HCT116 (cell line): ENCODE measurements around the gene PKNOX2. TPM values are rescaled to one million over a fixed set of nuclear protein-coding genes. Genes with fewer than 3 reads are reported as not detected.

Experiments
- ATAC-seq: fragments of 200-7000 bp; cut with Tn5 transposase; 2 replicates; pipeline ENCODE4 v1.9.1; 2020; ENCODE audit warnings: mild to moderate bottlenecking, moderate library complexity
- BruUV-seq: library from RNA; stranded (reverse); fragments of 400-500 nt; replicated peaks from 2 replicates; lab custom pipeline; 2021; lab: Mats Ljungman, UMichigan
- CTCF ChIA-PET: fragments of 300-600 bp; sonication (Branson Sonifier 250); formaldehyde crosslinking; loops from one replicate; lab custom pipeline; 2021; ENCODE audit warnings: antibody characterized with exemption; lab: Charles Lee
- POLR2A ChIA-PET: fragments of 300-600, 350-600 bp; sonication (Branson Sonifier 250); formaldehyde crosslinking; loops from one replicate; lab custom pipeline; 2021; ENCODE audit warnings: antibody characterized with exemption; lab: Charles Lee
- RAD21 ChIA-PET, 2 experiments: fragments of 300-600 bp; sonication (Branson Sonifier 250); formaldehyde crosslinking; loops; one replicate each; lab custom pipeline; 2023; ENCODE audit warnings: low total read pairs in 2 of 2; ENCODE audit not compliant: uncharacterized antibody in 2 of 2, unreplicated experiment in 2 of 2, low non-redundant PET in 1 of 2; lab: Charles Lee
- DNase-seq: peaks from one replicate; pipeline ENCODE4 v3.0.0-alpha.2; 2010; ENCODE audit warnings: low read depth, low spot score
- H2AFZ ChIP-seq: fragments of 200-600 bp; shearing (Covaris generic), sonication (generic); 2 replicates; pipeline ENCODE4 v1.6.1; 2017; ENCODE audit warnings: low read depth, mixed run types, mixed read lengths, antibody characterized with exemption, low read length; ENCODE audit not compliant: poor library complexity, severe bottlenecking
- H3K27ac ChIP-seq: 2 replicates; pipeline ENCODE4 v1.5.1; 2012; ENCODE audit warnings: low read depth, low read length
- H3K27me3 ChIP-seq: fragments of 200-600 bp; sonication (generic); 2 replicates; pipeline ENCODE4 v1.6.1; 2016; ENCODE audit warnings: mixed run types, low read length, mixed read lengths; ENCODE audit not compliant: insufficient read depth
- H3K36me3 ChIP-seq, 2 experiments: fragments of 200-500 bp in 1 of 2; fragments of 200-600 bp in 1 of 2; sonication (Bioruptor generic) in 1 of 2; sonication (generic) in 1 of 2; 2 replicates each; pipeline versions ENCODE4 v1.5.1 to v1.6.1; 2014 to 2016; ENCODE audit warnings: low read length in 2 of 2, inconsistent platforms in 1 of 2, mixed read lengths in 1 of 2, mixed run types in 1 of 2; ENCODE audit not compliant: insufficient read depth in 2 of 2, control insufficient read depth in 1 of 2
- H3K4me1 ChIP-seq, 2 experiments: fragments of 200-600 bp in 1 of 2; sonication (generic) in 1 of 2; 2 replicates each; pipeline versions ENCODE4 v1.5.1 to v1.6.1; 2012 to 2017; ENCODE audit warnings: low read length in 2 of 2, inconsistent platforms in 1 of 2, mild to moderate bottlenecking in 1 of 2, mixed read lengths in 1 of 2, mixed run types in 1 of 2, moderate library complexity in 1 of 2; ENCODE audit not compliant: insufficient read depth in 2 of 2, control insufficient read depth in 1 of 2
- H3K4me2 ChIP-seq: fragments of 200-600 bp; sonication (generic); 2 replicates; pipeline ENCODE4 v1.6.1; 2017; ENCODE audit warnings: mixed run types, low read length, mixed read lengths
- H3K4me3 ChIP-seq, 2 experiments: fragments of 200-600 bp in 1 of 2; sonication (generic) in 1 of 2; replicated peaks in 1 of 2; 2 replicates each; pipeline ENCODE4 v1.5.1; 2011 to 2016; ENCODE audit warnings: low read length in 2 of 2, control low read depth in 1 of 2, low read depth in 1 of 2, mild to moderate bottlenecking in 1 of 2, mixed read lengths in 1 of 2, mixed run types in 1 of 2
- H3K79me2 ChIP-seq: fragments of 200-600 bp; sonication (generic); 2 replicates; pipeline ENCODE4 v1.6.1; 2017; ENCODE audit warnings: mild to moderate bottlenecking, mixed run types, low read length, moderate library complexity, mixed read lengths; ENCODE audit not compliant: insufficient read depth
- H3K9ac ChIP-seq: fragments of 200-600 bp; sonication (generic); 2 replicates; pipeline ENCODE4 v1.6.1; 2016; ENCODE audit warnings: low read length, mixed read lengths
- H3K9me2 ChIP-seq: fragments of 200-600 bp; sonication (generic), shearing (Covaris generic); 2 replicates; pipeline ENCODE4 v1.6.1; 2017; ENCODE audit warnings: mixed run types, mild to moderate bottlenecking, moderate library complexity; ENCODE audit not compliant: insufficient read depth
- H3K9me3 ChIP-seq, 2 experiments: fragments of 200-500 bp in 1 of 2; fragments of 200-600 bp in 1 of 2; sonication (Bioruptor generic) in 1 of 2; sonication (generic) in 1 of 2; 2 replicates each; pipeline ENCODE4 v1.6.1; 2014 to 2017; ENCODE audit warnings: low read length in 2 of 2, mixed read lengths in 2 of 2, inconsistent platforms in 1 of 2, low read depth in 1 of 2, mild to moderate bottlenecking in 1 of 2, mixed run types in 1 of 2, moderate library complexity in 1 of 2; ENCODE audit not compliant: control insufficient read depth in 1 of 2, insufficient read depth in 1 of 2
- H4K20me1 ChIP-seq: fragments of 200-600 bp; sonication (generic), shearing (Covaris generic); 2 replicates; pipeline ENCODE4 v1.6.1; 2017; ENCODE audit warnings: mixed run types, mild to moderate bottlenecking, moderate library complexity; ENCODE audit not compliant: insufficient read depth
- CEBPB ChIP-seq: IDR thresholded peaks from 2 replicates; pipeline ENCODE4 v1.6.1; 2012; ENCODE audit warnings: low read depth
- EGR1 ChIP-seq: IDR thresholded peaks from 2 replicates; pipeline ENCODE4 v1.6.1; 2012; ENCODE audit warnings: low read depth
- ELF1 ChIP-seq: IDR thresholded peaks from 2 replicates; pipeline ENCODE4 v1.6.1; 2012; ENCODE audit warnings: low read depth, borderline replicate concordance
- EZH2 ChIP-seq: fragments of 200-600 bp; sonication (generic); IDR thresholded peaks from 2 replicates; pipeline ENCODE4 v1.6.1; 2017; ENCODE audit warnings: antibody characterized with exemption, mixed run types
- JUND ChIP-seq: IDR thresholded peaks from 2 replicates; pipeline ENCODE4 v1.6.1; 2012
- POLR2A ChIP-seq: IDR thresholded peaks from 2 replicates; pipeline ENCODE4 v1.7.0; 2011; ENCODE audit warnings: borderline replicate concordance; ENCODE audit not compliant: insufficient read depth, insufficient read length; ENCODE audit errors: extremely low read depth
- POLR2AphosphoS5 ChIP-seq: IDR thresholded peaks from 2 replicates; pipeline ENCODE4 v1.6.1; 2011; ENCODE audit warnings: mild to moderate bottlenecking, low read depth, low read length, moderate library complexity
- RAD21 ChIP-seq: IDR thresholded peaks from 2 replicates; pipeline ENCODE4 v1.6.1; 2012; ENCODE audit warnings: low read depth, mild to moderate bottlenecking
- SP1 ChIP-seq: IDR thresholded peaks from 2 replicates; pipeline ENCODE4 v1.6.1; 2012; ENCODE audit warnings: low read depth
- YY1 ChIP-seq: IDR thresholded peaks from 2 replicates; pipeline ENCODE4 v1.6.1; 2011; ENCODE audit warnings: low read length, low read depth, moderate library complexity, mild to moderate bottlenecking; ENCODE audit not compliant: insufficient replicate concordance; ENCODE audit errors: extremely low read depth
- ZFX ChIP-seq: fragments of 450-650 bp; IDR thresholded peaks from 2 replicates; pipeline ENCODE4 v1.6.1; 2017
- ZNF274 ChIP-seq: fragments of 200-500 bp; sonication (Bioruptor generic); IDR thresholded peaks from 2 replicates; pipeline ENCODE4 v1.6.1; 2014; ENCODE audit warnings: mild to moderate bottlenecking, low read depth, low read length, inconsistent platforms
- intact Hi-C: fragments of 100-400 bp; cut with micrococcal nuclease; formaldehyde crosslinking; loops from 2 replicates; pipeline ENCODE4 v1.10.0; 2022
- total RNA-seq: library from RNA; stranded (reverse); gene quantifications from one replicate; pipeline ENCODE4 v1.2.1, GENCODE V29; 2021; ENCODE audit not compliant: unreplicated experiment
- TF ChIP-seq, protein P1 (sequence below), 3 experiments: fragments of 200-600 bp in 1 of 3; sonication (generic) in 1 of 3; IDR thresholded peaks in 2 of 3; conservative IDR thresholded peaks in 1 of 3; 2 replicates each; pipeline ENCODE4 v1.5.1; 2012 to 2017; ENCODE audit warnings: low read depth in 2 of 3, low read length in 2 of 3, antibody characterized with exemption in 1 of 3, borderline replicate concordance in 1 of 3, control low read depth in 1 of 3, mild to moderate bottlenecking in 1 of 3, mixed read lengths in 1 of 3, mixed run types in 1 of 3, moderate library complexity in 1 of 3; ENCODE audit not compliant: insufficient read depth in 1 of 3

PKNOX2 gene
- total RNA-seq, 1 experiment from 2014 or later, result 0.20 TPM

DNA sequence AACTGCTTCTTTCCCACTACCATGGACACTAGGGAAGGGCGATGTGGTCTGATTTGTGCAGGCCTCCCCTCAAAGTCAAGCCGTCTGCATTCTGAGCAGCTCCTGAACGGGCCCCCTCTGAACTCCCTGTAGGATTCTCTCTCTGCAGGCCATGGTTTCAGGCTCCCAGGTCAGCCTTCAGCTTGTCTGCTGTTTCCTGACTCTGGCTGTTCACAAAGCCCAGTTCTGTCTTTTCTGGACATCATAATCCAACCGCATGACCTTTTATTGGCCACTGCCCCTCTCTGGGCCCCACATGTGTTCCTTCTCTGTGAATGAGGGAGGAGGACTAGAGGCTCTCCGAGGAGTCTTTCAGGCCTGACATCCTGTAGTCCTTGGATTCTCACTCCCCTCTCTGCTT lies 170.6 kb downstream of the PKNOX2 start:
- Histone ChIP-seq H3K9me3 (no peaks in the 10 kb centered on the region), H3K27me3 (peaks cover 18% of the 10 kb centered on the region; the same call in 1 of the 2 replicates), H3K79me2 (no peaks in the 10 kb centered on the region), H3K4me2 (no peak overlapping the region), H3K27ac (no peak overlapping the region), H3K9ac (no peak overlapping the region), H3K36me3 (no peaks in the 10 kb centered on the region), H4K20me1 (no peaks in the 10 kb centered on the region), H3K4me1 (no peaks in the 10 kb centered on the region), H2AFZ (no peak overlapping the region), H3K4me3 (no peak overlapping the region), H3K9me2 (no peaks in the 10 kb centered on the region)
- CTCF ChIA-PET, result interaction anchor here (1.3 kb wide), 1 partner anchor 11 kb away, joined by 6 read pairs; no protein-coding TSS in a partner anchor
- RAD21 ChIA-PET, result no interaction called here
- DNase-seq (no peak), ATAC-seq (no peak)
- intact Hi-C loops, result no loop called here
- BruUV-seq, result no TSS peak
- TF ChIP-seq RAD21 (no peak), YY1 (no peak), POLR2AphosphoS5 (no peak)
- POLR2A ChIA-PET, result no interaction called here

DNA sequence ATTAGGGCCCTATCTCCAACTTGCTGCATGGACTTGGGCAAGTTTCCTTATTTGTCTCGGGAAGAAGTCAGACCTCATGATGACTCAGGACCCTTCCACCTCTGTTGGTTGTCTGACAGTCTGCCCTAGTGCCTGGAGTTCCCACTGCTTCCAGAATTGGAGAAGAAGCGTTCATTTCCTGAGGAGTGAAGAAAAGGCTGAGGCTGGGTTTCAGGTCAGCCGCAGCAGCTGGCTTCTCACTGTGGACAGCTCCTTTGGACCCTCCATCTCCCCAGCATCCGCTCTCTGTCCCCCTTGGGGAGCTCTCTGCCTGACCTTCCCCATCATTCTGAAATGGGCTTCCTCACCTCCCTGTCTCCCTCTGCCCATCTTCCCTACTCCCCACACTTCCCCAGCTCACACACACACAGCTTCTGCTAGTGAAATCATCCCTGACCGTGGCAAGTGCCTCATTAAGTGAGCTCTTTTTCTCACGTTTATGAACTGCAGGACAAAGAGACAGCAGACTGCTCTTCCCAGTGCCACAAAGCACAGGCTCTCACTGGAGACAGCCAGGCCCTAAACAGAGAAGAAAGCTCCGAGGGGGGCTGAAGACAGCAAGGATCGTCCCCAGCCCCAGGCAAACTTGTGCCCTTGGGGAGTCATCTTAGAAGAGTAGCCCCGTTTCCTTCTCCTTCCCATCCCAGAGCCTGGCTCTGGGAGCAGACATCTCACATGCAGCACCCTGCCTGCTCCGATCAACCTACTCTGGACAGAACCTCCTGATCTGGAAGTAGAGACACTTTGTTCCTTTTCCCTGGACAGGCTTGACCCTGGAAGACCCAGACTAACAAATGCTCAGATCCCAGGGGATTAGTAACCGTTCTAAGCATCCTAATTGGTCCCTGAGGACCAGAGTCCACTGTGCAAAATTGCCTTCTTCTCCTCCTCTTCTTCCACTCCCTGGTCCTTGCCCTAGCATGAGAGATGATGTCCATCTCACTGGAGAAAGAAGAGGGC lies 173.6 kb downstream of the PKNOX2 start:
- ATAC-seq (no peak), DNase-seq (no peak)
- TF ChIP-seq ZNF274 (no peak), CEBPB (no peak), POLR2A (no peak), SP1 (no peak), JUND (no peak), ELF1 (no peak), POLR2AphosphoS5 (no peak), EGR1 (no peak), EZH2 (no peak), ZFX (no peak)
- TF ChIP-seq, protein P1, sequence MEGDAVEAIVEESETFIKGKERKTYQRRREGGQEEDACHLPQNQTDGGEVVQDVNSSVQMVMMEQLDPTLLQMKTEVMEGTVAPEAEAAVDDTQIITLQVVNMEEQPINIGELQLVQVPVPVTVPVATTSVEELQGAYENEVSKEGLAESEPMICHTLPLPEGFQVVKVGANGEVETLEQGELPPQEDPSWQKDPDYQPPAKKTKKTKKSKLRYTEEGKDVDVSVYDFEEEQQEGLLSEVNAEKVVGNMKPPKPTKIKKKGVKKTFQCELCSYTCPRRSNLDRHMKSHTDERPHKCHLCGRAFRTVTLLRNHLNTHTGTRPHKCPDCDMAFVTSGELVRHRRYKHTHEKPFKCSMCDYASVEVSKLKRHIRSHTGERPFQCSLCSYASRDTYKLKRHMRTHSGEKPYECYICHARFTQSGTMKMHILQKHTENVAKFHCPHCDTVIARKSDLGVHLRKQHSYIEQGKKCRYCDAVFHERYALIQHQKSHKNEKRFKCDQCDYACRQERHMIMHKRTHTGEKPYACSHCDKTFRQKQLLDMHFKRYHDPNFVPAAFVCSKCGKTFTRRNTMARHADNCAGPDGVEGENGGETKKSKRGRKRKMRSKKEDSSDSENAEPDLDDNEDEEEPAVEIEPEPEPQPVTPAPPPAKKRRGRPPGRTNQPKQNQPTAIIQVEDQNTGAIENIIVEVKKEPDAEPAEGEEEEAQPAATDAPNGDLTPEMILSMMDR (IDR thresholded peaks at IDR 0.05 in 2 of 3, conservative IDR thresholded peaks at IDR 0.05 in 1 of 3; ENCODE audit: borderline replicate concordance in 1 of 3, insufficient read depth in 1 of 3, low read depth in 2 of 3, low read length in 2 of 3), result no peak
- no peaks in the 10 kb centered on the region for H4K20me1 ChIP-seq
- H3K9me2 ChIP-seq, result no peaks in the 10 kb centered on the region
- no peaks in the 10 kb centered on the region for H3K79me2 ChIP-seq
- H3K27me3 ChIP-seq, result peaks cover 18% of the 10 kb centered on the region; the same call in 1 of the 2 replicates
- H3K4me3 ChIP-seq, result no peak overlapping the region
- intact Hi-C loops, result no loop called here
- H3K9me3 ChIP-seq, result no peaks in the 10 kb centered on the region
- ChIA-PET POLR2A (no interaction called here), RAD21 (no interaction called here), CTCF (no interaction called here)
- BruUV-seq, result no TSS peak
- H3K4me2 ChIP-seq, result no peak overlapping the region
- H3K36me3 ChIP-seq, result no peaks in the 10 kb centered on the region
- H3K9ac ChIP-seq, result no peak overlapping the region
- H2AFZ ChIP-seq, result no peak overlapping the region
- no peak overlapping the region for H3K27ac ChIP-seq
- H3K4me1 ChIP-seq, result no peaks in the 10 kb centered on the region
